Mesendoderm (in vitro differentiated cells): Measurements from ENCODE around the gene RBM19. TPM values are rescaled to one million over a fixed set of nuclear protein-coding genes. Genes with fewer than 3 reads are reported as not detected.

ENCODE experiments used
- DNase-seq: peaks from one replicate; pipeline ENCODE4 v3.0.0; 2013
- H2AK5ac ChIP-seq: 2 replicates; pipeline ENCODE4 v1.6.1; 2013; ENCODE audit warnings: low read length, inconsistent platforms
- H2BK120ac ChIP-seq: 2 replicates; pipeline ENCODE4 v1.6.1; 2013; ENCODE audit warnings: low read depth, mild to moderate bottlenecking, low read length, moderate library complexity, mixed read lengths
- H2BK15ac ChIP-seq: replicated peaks from 2 replicates; pipeline ENCODE4 v1.6.1; 2013; ENCODE audit warnings: low read depth, mild to moderate bottlenecking, moderate library complexity
- H2BK5ac ChIP-seq: 2 replicates; pipeline ENCODE4 v1.6.1; 2013; ENCODE audit warnings: low read length, inconsistent platforms
- H3K18ac ChIP-seq: 2 replicates; pipeline ENCODE4 v1.6.1; 2013; ENCODE audit warnings: mild to moderate bottlenecking, low read length, mixed read lengths
- H3K23ac ChIP-seq: one replicate; pipeline ENCODE4 v1.6.1; 2013; ENCODE audit warnings: low read length
- H3K27ac ChIP-seq: 2 replicates; pipeline ENCODE4 v1.5.1; 2013; ENCODE audit warnings: low read depth, mild to moderate bottlenecking, inconsistent platforms, low read length, moderate library complexity
- H3K27me3 ChIP-seq: 2 replicates; pipeline ENCODE4 v1.6.1; 2013; ENCODE audit warnings: low read length, control low read depth, mild to moderate bottlenecking, inconsistent platforms; ENCODE audit not compliant: insufficient read depth, poor library complexity
- H3K36me3 ChIP-seq: 2 replicates; pipeline ENCODE4 v1.6.1; 2013; ENCODE audit warnings: low read length, inconsistent platforms; ENCODE audit not compliant: control insufficient read depth, insufficient read depth
- H3K4ac ChIP-seq: one replicate; pipeline ENCODE4 v1.6.1; 2013; ENCODE audit warnings: low read depth, mild to moderate bottlenecking, low read length, moderate library complexity
- H3K4me1 ChIP-seq: 2 replicates; pipeline ENCODE4 v1.6.1; 2013; ENCODE audit warnings: low read depth, low read length, inconsistent platforms; ENCODE audit not compliant: control insufficient read depth
- H3K4me2 ChIP-seq: 2 replicates; pipeline ENCODE4 v1.6.1; 2013; ENCODE audit warnings: low read length
- H3K4me3 ChIP-seq: 2 replicates; pipeline ENCODE4 v1.5.1; 2013; ENCODE audit warnings: mild to moderate bottlenecking, low read length
- H3K56ac ChIP-seq: one replicate; pipeline ENCODE4 v1.6.1; 2013; ENCODE audit warnings: low read length
- H3K79me1 ChIP-seq: 2 replicates; pipeline ENCODE4 v1.6.1; 2013; ENCODE audit warnings: low read length, inconsistent platforms
- H3K79me2 ChIP-seq: 2 replicates; pipeline ENCODE4 v1.6.1; 2013; ENCODE audit warnings: mild to moderate bottlenecking, low read length; ENCODE audit not compliant: control insufficient read depth, insufficient read depth
- H3K9ac ChIP-seq: 2 replicates; pipeline ENCODE4 v1.6.1; 2013; ENCODE audit warnings: low read length, inconsistent platforms
- H4K5ac ChIP-seq: one replicate; pipeline ENCODE4 v1.6.1; 2013; ENCODE audit warnings: low read length
- H4K8ac ChIP-seq: one replicate; pipeline ENCODE4 v1.6.1; 2013; ENCODE audit warnings: low read depth, mild to moderate bottlenecking, control low read depth, low read length, moderate library complexity
- WGBS: extraction: QIAGEN DNeasy Blood & Tissue Kit; methylation state at CpG from one replicate; pipeline ENCODE4 v1.1.7; 2013; ENCODE audit warnings: low lambda C conversion rate, missing lambda C conversion rate; ENCODE audit not compliant: insufficient coverage; ENCODE audit errors: extremely low coverage; 5-methylcytosine and 5-hydroxymethylcytosine counted together
- small RNA-seq: library from polyadenylated mRNA; stranded (forward); fragments of <200 nt; extraction: miRNeasy Mini kit (QIAGEN cat#:217004); gene quantifications from one replicate; pipeline ENCODE3, GENCODE V24; 2013; ENCODE audit not compliant: insufficient read depth

RBM19 gene

DNA sequence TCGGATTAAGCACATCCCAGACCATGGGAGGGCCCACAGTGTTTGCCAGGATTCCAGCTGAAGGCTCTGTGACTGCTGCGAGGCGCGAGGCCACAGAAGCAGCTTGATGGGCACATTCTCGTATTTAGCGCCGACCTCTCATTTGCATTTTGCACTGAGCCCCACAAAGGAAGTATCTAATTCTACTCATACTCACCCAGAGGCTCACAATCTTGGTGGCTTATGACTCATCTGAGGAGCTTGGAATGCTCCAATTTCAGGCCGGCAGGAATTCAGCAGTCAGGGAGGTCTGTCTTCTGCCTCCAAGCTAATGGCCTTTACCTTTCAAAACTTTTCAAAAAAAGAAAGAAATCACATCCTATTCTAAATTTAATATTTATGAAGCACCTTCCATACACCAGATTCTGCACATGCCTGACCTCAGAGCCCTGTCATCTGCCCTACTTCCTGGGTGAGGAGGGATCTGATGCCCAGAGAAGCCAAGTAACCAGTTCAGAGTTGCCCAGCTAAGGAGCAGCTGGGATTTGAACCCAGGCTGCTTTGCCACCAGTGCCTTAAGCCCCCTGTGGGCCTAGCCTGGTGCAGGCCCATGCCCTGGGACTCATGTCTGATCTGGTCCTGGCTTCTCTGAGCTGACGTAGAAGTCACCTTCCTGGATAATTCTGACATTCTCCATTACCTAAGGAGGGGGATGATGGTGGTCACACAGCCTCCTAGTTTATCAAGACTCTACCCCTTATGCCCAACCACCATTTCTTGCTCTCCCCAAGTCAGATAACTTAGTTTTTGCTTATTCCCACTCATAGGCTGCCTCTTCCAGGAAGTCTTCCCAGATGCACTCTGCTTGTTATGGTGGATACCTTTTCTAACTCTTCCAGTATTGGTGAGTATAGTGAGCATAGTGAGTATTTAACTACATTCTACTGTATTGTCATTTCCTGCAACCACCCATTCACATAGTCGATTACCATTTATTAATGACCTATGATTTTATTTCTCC, 198.9 kb downstream of the RBM19 start:
- Histone ChIP-seq H3K56ac (no peak overlapping the region), H2BK15ac (no peak overlapping the region), H3K23ac (no peak overlapping the region), H2AK5ac (no peak overlapping the region), H3K79me1 (no peaks in the 10 kb centered on the region), H2BK5ac (no peak overlapping the region), H3K9ac (no peak overlapping the region), H4K8ac (no peak overlapping the region), H3K4ac (no peak overlapping the region), H3K4me1 (no peaks in the 10 kb centered on the region), H2BK120ac (no peak overlapping the region), H3K4me2 (no peak overlapping the region), H4K5ac (no peak overlapping the region), H3K18ac (no peak overlapping the region), H3K4me3 (no peak overlapping the region), H3K27me3 (no peaks in the 10 kb centered on the region), H3K36me3 (no peaks in the 10 kb centered on the region), H3K79me2 (no peaks in the 10 kb centered on the region), H3K27ac (no peak overlapping the region)
- no CpG with 5 or more reads among the region's 10 CpGs for WGBS
- DNase-seq = peak; percentile 91

Small RNA genes within 50 kb of the gene (small RNA-seq; reads per million reads assigned to genes)
- gene DYNLL1P4 = not detected
